IPS DF 4.7 (cell line): ENCODE measurements around the gene PUS7L.

Experiments
- DNase-seq: peaks from one replicate; pipeline ENCODE4 v3.0.0-alpha.2; 2013; ENCODE audit warnings: low spot score; ENCODE audit errors: extremely low read depth

Gene PUS7L, protein sequence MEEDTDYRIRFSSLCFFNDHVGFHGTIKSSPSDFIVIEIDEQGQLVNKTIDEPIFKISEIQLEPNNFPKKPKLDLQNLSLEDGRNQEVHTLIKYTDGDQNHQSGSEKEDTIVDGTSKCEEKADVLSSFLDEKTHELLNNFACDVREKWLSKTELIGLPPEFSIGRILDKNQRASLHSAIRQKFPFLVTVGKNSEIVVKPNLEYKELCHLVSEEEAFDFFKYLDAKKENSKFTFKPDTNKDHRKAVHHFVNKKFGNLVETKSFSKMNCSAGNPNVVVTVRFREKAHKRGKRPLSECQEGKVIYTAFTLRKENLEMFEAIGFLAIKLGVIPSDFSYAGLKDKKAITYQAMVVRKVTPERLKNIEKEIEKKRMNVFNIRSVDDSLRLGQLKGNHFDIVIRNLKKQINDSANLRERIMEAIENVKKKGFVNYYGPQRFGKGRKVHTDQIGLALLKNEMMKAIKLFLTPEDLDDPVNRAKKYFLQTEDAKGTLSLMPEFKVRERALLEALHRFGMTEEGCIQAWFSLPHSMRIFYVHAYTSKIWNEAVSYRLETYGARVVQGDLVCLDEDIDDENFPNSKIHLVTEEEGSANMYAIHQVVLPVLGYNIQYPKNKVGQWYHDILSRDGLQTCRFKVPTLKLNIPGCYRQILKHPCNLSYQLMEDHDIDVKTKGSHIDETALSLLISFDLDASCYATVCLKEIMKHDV

DNA sequence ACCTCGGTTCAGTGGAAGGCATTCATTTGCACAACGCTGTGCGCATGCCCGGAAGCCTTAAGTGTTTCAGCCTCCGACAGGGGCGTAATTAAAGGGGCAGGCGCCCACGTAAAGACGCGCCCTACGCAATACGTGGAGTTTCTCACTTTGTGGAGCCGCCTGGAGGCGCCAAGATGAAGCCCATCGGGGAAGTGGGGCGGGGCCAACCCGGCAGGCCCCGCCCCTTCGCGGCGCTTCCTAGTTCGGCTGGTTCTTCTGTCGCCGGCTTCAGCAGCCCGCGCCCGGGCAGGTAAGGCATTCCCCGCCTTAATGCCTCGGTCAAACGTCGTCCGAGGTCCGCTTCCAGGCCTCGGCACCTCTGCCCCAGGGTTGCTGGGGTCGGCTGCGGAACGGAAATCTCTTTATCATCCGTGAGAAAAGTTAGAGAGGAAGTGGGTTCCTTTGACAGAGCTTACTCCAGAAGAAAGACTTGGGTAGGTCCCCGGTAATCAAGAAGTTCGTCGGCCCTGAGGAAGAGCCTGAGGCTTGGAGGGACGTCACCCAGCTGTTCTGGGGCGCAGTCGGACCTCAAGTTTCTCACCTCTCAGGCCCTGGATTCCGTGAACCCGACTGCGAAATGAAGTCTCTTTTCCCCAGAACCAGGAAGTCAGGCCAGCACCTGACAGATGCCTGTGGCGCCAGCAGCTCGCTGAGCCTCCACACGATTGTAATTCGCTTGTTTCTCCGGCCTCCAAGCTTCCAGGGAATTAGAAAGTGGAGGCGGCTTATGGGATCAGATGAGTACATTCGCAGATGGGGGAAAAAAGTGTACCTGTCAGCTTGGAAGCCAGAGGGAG, at the start of gene PUS7L, which contains the start of gene IRAK4:
Gene PUS7L (minus strand): TSS at position 63 of the 836 bp plus-strand sequence. CDS start 3,545 bp downstream, outside the sequence.
Gene IRAK4 (plus strand): TSS at position 224 of the 836 bp plus-strand sequence. CDS start 9,161 bp downstream, outside the sequence.
- DNase-seq, result peak; percentile 91

DNA sequence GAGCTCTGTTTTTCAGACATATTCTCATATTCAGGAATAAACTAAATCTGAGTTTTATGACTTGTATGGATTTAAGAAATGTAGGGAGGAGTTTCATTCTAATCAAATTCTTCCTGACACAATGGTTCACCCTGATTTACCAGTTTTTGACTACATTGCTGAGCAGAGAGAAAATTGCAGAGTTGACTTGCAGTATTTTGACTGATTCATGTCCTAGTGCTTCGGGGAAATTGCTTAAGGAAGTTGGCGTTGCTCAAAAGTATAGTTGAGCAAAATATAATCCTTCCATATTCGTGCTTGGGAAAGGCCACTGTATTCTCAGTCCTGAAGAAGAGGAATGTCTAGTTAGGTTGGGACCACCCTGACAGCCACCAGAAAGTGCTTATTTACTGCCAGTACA, 48.8 kb upstream of the PUS7L start:
- no peak for DNase-seq

DNA sequence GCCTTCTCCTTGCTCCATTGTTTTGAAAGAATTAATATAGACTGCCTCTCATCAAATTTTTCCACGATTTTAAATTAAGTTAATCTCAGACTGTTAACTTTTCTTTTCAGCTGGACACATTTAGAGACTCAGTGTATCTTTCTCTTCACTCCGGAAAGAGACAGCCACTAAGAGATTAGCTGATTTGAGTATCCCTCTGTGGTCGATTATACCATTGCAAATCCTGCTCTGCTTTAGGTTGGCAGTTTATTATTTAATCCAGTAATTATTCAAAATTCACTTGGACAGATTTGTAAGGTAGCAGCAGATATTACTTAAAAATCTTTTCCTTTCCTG, 48.1 kb upstream of the PUS7L start:
- DNase-seq, result no peak

DNA sequence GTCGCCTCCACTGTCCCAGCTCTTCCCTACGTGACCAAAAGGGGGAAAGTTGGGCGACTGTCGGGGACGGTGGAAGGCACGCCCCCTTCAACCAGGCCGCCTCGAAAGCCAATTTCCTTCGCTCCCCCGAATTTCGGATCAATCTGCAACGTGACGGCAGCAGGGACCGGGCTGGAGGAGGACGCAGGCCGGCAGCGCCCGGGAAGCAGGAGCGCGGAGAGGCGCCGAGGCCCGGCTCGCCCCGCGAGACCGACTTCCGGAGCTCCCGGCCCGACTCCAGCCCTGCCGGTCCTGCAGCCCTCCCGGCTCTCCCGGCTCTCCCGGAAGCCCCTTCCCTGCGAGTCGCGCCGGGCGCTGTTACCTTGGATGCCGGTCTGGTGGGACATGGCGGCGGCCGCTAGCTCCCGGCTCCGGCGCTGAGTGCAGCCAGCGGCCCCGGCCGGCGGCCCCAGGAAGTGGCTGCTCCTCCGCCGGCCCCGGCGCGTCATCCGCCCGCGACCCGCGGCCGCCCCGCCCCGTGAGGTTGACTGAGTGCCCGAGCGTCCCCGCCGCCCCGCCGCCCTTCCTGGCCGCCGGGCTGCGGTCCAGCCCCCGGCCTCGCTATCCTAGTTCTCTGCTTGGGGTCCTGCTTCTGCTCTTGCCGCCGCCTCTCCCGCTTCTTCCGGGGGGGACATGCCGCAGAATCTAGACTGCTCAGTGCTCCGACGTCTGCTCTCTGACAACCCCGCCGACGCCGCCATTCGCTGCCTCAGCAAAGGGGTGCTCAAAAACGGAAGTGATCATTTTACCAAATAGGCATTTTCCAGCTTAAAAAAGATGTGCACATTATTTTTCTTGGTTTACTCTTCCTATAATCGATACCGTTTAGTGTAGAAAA, 47.5 kb upstream of the PUS7L start, which contains the start of gene TWF1:
Gene TWF1 (minus strand): TSS at position 458 of the 877 bp plus-strand sequence. CDS start 72 bp downstream, at position 386.
- DNase-seq, result no peak

DNA sequence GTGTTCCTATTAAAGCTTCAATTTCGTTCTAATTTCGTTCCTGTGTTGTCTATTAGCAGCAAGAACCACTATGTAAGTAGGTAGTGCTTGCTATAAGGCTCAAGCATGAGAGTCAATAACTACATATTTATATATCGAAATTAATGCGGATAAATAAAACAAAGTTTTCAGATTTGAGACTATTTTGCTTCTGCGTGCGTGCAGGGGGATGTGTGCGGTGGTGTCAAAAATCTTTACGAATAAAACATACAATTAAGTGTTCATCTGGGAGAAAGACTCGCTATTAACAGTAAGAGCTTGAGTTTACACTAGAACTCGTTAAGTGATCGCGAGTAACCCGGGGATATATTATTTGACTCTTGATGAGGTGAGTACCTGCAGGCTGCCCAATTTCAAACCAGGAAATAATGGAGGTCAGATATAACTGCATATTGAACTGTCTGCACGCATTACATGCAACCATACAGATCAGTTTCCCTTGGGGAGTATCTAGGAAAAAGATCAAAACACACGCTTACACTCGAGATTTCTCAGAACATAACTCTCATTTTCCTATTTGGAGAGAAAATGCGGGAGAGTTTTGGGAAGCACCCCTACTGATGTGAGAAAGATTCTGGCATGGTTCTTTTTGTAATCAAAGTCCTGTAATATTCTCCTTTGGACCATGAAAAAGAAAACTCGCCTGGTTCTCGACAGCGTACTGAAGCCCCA, 46.7 kb upstream of the PUS7L start:
- DNase-seq, result no peak

DNA sequence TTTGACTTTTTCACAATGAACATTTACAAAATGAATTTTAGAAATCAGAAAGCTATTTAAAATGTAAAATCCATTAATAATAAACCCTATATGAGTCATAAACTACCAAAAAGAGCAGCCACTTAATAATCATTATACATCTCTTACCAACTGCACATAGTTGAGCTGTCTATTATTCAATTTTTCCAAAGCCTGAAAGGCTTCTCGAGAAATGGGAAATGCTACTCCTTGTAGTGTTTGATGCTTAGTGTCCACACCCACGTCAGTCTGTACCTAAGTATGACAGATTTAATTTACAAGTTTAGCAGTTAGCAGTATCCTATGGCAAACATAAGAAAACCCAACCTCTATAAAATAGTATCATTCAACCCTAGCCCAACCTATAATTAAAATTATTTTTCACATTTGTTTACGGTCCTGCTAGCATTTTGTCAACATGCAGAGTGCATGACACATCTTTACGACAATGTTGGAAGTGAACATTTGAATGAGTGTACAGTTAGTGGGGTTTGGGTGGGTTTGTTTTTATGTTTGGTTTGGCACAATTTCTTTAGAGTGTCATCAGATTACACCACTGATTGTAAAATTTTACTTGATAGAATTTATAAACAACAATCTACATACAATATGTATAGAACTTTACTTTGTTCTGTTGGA, 39.1 kb upstream of the PUS7L start:
- no peak for DNase-seq

DNA sequence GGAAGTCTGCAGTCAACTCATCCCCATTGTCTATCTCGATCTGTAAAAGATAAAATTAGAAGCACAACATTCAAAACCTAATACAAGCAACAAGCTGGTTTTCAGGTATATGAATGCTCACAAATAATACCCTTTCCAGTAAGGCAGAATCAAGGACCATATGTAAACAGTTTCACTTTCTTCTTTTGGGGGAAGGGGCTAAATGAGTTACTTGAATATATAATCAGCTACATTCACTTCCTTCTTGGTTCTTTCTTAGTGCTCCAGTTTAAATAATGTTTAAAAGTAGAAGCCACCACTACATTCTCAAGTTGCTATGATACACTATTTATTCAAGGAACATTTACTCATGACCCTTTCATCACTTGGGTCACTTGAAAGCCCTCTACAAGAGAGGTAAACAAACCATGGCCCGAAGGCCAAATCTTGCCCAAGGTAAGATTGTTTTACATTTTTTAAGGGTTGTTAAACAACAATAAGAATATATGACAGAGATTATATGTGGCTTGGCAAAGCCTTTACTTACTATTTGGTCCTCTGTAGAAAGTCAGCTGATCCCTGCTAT, 37.2 kb upstream of the PUS7L start:
- DNase-seq, result no peak

DNA sequence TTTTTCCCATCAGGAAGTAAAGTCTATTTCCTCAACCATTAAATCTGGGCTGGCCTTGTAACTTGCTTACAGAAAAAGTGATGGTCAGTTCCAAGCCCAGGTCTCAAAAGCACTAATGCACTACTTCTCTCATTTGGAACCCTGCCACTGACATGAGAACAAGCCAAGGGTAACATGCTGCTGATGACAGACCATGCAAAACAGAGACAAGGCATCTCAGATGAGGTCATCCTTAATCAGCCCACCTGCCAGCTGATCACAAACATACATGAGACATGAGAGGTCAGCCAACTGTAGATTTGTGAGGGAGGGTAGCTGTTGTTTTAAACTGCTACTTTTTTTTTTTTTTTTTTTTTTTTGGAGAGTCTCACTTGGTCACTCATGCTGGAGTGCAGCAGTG, 31.4 kb upstream of the PUS7L start:
- no peak for DNase-seq

DNA sequence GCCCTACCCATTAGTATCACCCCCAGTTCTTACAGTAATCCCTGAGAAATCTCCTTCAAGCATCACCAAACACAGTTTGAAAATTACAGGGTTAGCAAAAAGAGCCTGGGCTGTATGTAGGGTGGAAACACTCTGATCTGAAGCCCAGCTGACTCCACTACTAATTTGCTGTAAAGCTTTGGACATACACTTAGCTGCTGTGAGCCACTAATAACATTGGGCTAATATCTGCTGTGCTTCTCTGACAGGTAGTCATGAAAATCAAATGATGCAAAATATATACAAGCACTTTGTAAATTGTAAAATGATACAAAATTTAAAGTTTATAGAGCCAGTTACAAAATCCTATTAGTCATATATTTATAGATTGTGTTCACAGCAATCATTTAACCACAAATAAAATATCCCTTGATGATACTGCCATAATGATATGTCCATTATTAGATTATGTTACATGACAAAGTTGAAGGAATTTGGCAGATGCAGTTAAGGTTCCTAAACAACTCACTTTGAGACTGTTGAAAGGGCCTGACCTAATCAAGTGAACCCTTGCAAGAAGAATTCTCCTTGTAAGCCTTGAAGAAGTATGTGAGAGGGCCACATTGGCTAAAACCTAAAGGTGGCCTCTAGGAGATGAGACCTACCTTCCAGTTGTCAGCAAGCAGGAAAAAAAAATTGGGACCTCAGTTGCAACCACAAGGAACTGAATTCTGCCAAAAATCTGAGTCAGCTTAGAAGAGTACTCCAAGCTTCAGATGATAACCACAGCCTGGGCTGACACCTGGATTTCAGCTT, 28.5 kb upstream of the PUS7L start:
- no peak for DNase-seq

DNA sequence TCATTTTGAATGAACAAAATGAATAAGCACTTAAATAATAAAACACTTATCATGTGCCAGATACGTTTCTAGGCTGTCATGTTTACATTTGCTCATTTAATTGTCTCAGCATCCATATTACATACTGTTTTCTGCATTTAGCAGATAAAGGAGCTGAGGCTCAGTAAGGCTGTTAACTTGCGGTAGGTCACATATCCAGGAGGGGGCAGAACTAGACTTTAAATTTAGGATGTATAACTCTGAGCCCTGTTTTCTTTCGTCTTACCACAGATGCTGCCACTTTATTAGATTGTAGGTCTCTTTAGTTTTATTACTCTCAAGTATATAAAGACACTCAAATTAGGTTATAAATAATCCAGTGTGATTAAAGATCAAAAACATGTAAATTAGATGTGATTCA, 17.9 kb upstream of the PUS7L start:
- DNase-seq, result no peak

DNA sequence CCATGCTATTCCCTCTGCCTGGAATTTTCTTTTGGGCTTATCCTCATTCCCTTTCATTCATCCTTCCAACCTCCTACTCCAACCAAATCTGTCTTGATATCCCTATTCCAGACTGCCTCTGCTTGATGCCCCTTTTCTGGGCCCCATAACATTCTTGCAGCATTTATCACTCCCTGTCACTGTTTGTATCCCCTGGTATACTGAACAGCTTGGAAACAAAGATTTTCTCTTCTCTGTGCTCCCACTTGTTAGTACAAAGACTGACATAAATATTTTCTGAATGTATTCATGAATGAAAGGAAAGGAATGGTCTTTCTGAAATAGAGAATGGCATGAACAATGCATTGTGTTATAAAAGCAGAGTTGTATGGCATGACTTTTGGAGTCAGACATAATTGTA, 7.7 kb upstream of the PUS7L start:
- no peak for DNase-seq

DNA sequence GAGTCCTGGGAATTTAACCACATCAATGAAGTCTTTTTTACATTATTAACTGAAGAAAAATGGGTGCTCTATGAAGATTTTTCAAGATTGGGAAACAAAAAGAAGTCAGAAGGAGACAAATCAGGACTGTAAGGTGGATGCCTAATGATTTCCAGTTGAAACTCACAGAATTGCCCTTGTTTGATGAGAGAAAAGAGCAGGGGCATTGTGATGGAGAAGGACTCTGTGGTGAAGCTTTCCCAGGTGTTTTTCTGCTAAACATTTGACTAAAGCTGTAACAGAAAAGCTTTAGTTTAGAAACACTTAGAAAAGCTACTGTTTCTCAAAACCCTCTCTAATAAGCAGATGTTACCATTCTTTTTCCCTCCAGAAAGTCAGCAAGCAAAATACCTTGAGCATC, 5.9 kb upstream of the PUS7L start:
- no peak for DNase-seq

DNA sequence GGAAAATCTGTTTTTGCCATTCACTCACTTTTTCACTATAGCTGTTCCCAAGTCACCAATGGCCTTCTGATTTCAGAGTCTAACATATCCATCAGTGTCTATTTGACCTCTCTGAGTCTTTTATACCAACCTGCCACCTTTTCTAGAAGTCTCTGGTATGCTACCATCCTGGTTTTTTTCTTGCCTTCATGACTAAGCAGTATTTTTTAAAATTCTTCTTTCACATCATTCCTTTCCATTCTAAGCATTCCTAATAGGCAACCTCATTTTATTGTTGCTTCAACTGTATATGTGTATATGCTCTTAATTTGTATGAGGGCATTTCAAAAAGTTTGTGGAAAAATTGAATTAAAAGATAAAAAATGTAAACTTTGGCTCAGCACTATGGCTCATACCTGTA, 5.2 kb upstream of the PUS7L start:
- DNase-seq, result no peak

DNA sequence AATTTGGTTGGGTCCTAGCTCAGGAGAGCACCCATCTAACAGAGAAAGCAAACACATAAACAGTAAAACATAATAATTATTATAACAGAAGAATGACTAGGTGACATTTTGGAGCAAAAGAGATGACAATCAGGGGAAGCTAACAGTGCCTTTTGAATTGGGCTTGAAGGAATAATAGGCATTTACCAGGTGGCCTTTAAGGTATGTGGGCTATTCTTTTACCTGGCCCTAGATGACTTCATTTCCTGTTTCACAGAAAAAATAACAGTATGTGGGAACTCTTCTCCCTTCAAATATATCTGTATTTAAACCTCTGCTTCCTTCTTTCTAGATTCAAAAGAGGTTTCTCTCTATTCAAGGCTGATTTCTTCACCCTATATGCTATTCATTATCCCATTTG, 4.0 kb upstream of the PUS7L start:
- DNase-seq, result no peak

DNA sequence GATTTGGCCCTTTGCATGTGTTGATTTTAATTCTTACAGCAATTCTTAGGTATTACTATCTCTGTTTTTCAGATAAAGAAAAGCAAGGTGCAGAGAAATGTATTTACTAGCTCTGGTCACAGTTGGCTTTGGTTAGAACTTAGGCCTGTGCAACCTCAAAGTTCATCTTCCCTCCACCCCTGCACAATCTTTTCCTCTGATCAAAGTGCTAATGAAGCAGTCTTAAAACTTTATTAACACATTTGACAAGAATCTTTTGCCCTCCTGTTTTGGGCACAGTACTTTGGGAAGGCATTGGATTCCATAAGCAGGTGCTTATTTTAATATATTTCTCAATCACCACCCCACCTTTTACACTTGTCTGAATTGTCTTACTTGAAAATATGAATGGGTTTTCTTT, 2.9 kb upstream of the PUS7L start:
- DNase-seq, result no peak

DNA sequence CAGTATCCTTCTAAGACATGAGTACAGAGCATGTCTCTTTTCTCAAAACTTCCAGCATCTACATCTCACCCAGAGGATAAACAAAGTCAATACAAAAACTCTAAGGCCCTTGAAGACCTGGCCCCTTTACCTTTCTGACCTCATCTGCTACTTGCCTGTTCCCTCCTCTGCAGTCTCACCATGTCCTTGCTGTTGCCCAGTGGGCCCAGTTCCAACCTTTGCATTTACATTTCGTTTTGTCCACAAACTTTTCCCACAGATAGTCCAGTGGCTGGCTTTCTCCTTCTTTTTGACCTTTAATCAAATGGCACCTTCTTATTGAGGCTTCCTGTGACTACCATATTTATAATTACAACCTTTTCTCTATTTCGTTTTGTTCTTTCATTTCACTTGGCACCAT, 1.8 kb upstream of the PUS7L start:
- DNase-seq, result no peak

DNA sequence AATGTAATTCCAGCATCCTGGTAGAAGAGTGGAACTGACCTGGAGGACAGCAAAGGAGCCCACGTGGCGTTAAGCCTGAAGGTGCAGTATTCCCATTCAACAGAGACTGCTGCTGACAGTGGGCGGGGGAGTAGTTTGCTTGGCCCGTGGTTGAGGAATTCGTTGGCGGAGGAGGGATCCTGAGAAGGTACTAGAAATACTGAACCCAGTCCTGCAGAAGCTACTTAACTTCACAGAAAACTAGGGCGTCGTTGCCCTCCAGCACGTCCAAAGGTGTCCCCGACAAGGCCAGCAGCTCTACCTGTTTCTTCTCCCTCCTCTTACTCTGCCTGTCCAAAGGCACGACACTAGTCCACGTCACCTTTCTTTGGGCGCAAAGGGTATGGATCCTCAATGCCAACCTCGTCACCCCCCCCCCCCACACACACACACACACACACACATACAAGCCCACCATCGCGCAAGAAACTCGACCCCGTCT, 303 bp downstream of the PUS7L start:
- no peak for DNase-seq

DNA sequence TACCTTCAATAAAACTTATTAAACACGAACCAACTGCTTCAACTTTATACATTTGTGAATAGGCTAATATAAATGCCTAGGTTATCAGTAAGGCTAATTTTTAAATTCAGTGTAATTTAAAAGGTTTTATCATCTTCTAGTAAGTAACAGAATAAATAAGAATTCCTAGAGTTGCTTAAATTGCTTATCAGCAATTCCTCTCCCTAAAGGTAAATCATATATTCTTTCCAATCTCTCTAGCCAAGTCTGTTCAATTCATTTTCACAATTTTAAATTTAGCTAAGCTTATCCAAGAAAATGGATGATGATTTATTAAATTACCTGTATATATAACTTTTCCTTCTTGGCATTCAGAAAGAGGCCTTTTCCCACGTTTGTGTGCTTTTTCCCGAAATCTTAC, 4.6 kb downstream of the PUS7L start:
- no peak for DNase-seq
